Measurements from ENCODE around the gene UNC93A. TPM values are rescaled to one million over a fixed set of nuclear protein-coding genes. Genes with fewer than 3 reads are reported as not detected.
A peak's percentile ranks its signal among the peaks of the same experiment; 100 is the strongest.

The UNC93A gene
- total and polyA plus RNA-seq, 4 donors = 0.11 TPM; not detected in 3

GRCh38 chr6:167293088-167293589 is 2.0 kb downstream of the UNC93A start:
- Histone ChIP-seq H3K27ac (ENCODE audit: low read depth, low read length) (no peak overlapping the region), H3K27me3 (ENCODE audit: control insufficient read depth, insufficient read depth, low read length) (no peaks in the 10 kb centered on the region), H3K36me3 (ENCODE audit: control insufficient read depth, insufficient read depth, low read length) (no peaks in the 10 kb centered on the region), H3K9me3 (ENCODE audit: control insufficient read depth, insufficient read depth, low read length) (no peaks in the 10 kb centered on the region), H3K4me1 (ENCODE audit: control insufficient read depth, insufficient read depth, low read length) (peaks cover 4% of the 10 kb centered on the region), H3K4me3 (ENCODE audit: low read depth, low read length) (no peak overlapping the region)
- WGBS (ENCODE audit: insufficient coverage) = 92% methylated on average over 8 of the region's 10 CpGs
- DNase-seq (ENCODE audit: low read depth in 4 of 6, low spot score in 6 of 6) = no peak

GRCh38 chr6:167293590-167294091 is 2.5 kb downstream of the UNC93A start:
- 94% methylated on average over 13 of the region's 13 CpGs for WGBS (ENCODE audit: insufficient coverage)
- Histone ChIP-seq H3K27ac (ENCODE audit: low read depth, low read length) (no peak overlapping the region), H3K4me1 (ENCODE audit: control insufficient read depth, insufficient read depth, low read length) (peaks cover 3% of the 10 kb centered on the region), H3K9me3 (ENCODE audit: control insufficient read depth, insufficient read depth, low read length) (no peaks in the 10 kb centered on the region), H3K4me3 (ENCODE audit: low read depth, low read length) (no peak overlapping the region), H3K36me3 (ENCODE audit: control insufficient read depth, insufficient read depth, low read length) (no peaks in the 10 kb centered on the region), H3K27me3 (ENCODE audit: control insufficient read depth, insufficient read depth, low read length) (no peaks in the 10 kb centered on the region)
- DNase-seq (ENCODE audit: low read depth in 4 of 6, low spot score in 6 of 6) = no peak

DNA sequence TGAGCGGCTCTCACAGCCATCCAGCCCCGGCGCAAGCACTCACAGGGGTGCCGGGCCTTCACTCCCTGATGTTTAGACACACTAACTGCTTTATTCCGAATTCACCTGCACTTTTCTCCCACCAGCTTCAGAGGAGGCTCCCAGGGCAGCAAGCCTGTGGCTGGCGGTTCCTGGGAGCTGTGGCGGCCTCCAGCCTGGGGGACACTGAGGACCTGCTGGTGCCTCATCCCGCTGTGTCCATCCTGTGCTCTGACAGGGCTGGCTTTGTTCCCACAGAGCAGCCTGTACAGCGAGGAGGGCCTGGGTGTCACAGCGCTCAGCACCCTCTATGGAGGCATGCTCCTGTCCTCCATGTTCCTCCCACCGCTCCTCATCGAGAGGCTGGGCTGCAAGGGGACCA is 3.1 kb downstream of the UNC93A start:
- WGBS (ENCODE audit: insufficient coverage) = 92% methylated on average over 12 of the region's 12 CpGs
- Histone ChIP-seq H3K4me1 (ENCODE audit: control insufficient read depth, insufficient read depth, low read length) (no peaks in the 10 kb centered on the region), H3K4me3 (ENCODE audit: low read depth, low read length) (no peak overlapping the region), H3K9me3 (ENCODE audit: control insufficient read depth, insufficient read depth, low read length) (no peaks in the 10 kb centered on the region), H3K36me3 (ENCODE audit: control insufficient read depth, insufficient read depth, low read length) (no peaks in the 10 kb centered on the region), H3K27me3 (ENCODE audit: control insufficient read depth, insufficient read depth, low read length) (no peaks in the 10 kb centered on the region), H3K27ac (ENCODE audit: low read depth, low read length) (no peak overlapping the region)
- DNase-seq (ENCODE audit: low read depth in 4 of 6, low spot score in 6 of 6) = no peak

DNA sequence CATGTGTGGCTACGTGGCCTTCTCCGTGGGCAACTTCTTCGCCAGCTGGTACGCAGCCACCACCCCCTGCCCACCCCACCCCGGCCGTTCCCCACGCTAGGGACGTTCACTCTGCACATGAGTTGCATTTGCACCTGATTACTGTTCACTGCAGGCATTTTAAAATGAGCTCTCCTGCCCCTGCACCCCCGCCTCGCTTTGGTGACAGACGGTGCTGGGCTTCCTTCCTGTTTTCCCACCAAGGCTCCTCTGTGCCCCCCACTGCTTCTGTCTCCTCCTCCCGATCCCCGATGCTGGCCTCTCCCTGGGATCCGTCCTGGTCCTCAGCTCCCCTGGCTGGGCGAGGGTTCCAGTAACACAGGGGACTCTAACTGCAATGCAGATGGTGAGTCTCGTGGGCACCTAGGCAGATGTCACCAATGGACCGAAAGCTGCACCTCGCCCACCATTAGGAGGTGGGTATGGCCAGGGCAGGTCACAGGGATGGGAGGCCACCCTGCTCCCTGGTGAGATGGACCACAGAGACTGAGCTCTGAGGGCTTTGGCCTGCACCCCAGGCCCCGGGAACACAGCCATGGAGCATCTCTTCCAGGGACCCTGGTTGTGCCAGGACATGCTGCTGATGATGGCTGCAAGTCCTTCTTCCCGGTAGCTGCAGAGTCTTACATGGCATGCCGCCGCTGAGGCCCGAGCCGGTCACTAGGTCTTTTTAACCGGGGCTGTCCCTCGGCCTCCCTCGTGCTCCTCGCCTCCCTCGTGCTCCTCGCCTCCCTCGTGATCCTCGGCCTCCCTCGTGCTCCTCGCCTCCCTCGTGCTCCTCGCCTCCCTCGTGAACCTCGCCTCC is 3.8 kb downstream of the UNC93A start:
- no peaks in the 10 kb centered on the region for H3K4me1 ChIP-seq (ENCODE audit: control insufficient read depth, insufficient read depth, low read length)
- WGBS (ENCODE audit: insufficient coverage) = 89% methylated on average over 31 of the region's 38 CpGs
- no peaks in the 10 kb centered on the region for H3K36me3 ChIP-seq (ENCODE audit: control insufficient read depth, insufficient read depth, low read length)
- H3K9me3 ChIP-seq (ENCODE audit: control insufficient read depth, insufficient read depth, low read length) = no peaks in the 10 kb centered on the region
- no peak for DNase-seq (ENCODE audit: low read depth in 4 of 6, low spot score in 6 of 6)
- H3K27me3 ChIP-seq (ENCODE audit: control insufficient read depth, insufficient read depth, low read length) = no peaks in the 10 kb centered on the region
- no peak overlapping the region for H3K27ac ChIP-seq (ENCODE audit: low read depth, low read length)
- H3K4me3 ChIP-seq (ENCODE audit: low read depth, low read length) = no peak overlapping the region

DNA sequence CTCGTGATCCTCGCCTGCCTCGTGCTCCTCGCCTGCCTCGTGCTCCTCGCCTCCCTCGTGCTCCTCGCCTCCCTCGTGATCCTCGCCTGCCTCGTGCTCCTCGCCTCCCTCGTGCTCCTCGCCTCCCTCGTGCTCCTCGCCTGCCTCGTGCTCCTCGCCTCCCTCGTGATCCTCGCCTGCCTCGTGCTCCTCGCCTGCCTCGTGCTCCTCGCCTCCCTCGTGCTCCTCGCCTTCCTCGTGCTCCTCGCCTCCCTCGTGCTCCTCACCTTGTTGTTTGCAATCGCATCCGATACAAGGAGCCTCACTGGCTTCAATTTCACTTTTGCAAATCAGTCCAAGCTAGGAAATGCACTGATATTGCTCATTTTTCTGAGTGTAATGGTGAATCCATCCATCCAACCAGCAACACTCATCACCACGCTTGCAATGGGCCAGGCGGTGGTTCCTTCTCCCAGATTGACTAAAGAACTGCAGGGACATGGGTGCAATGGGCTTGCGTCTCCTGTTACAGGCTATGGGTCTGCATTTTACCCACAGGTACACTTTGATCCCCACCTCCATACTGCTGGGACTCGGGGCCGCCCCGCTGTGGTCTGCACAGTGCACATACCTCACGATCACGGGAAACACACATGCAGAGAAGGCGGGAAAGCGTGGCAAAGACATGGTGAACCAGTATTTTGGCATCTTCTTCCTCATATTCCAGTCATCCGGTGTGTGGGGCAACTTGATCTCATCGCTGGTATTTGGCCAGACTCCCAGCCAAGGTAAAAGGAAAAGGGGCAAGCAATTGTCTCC is 4.6 kb downstream of the UNC93A start:
- H3K4me3 ChIP-seq (ENCODE audit: low read depth, low read length) = no peak overlapping the region
- 97% methylated on average over 33 of the region's 43 CpGs for WGBS (ENCODE audit: insufficient coverage)

DNA sequence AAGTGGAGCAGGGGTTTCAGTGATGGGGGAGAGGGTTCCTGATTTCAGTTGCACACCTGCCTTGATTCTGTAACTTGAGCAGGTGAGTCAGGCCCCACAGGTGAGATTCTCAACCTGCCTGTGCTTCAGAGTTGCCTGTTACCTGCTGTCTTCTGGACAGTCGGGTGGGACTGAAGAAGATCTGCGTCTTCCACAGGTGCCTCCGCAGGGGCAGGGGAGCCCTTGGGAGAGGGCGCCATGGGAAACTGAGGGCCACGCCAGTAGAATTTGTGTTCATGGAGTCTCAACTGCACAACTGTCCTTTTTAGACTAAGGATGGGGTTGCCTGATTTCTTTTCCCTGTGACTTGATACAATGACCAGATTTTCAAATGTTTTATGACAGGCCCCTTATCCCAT is 5.2 kb downstream of the UNC93A start:
- 100% methylated on average over 4 of the region's 5 CpGs for WGBS (ENCODE audit: insufficient coverage)
- no peaks in the 10 kb centered on the region for H3K27me3 ChIP-seq (ENCODE audit: control insufficient read depth, insufficient read depth, low read length)
- no peaks in the 10 kb centered on the region for H3K36me3 ChIP-seq (ENCODE audit: control insufficient read depth, insufficient read depth, low read length)
- no peak for DNase-seq (ENCODE audit: low read depth in 4 of 6, low spot score in 6 of 6)
- H3K27ac ChIP-seq (ENCODE audit: low read depth, low read length) = no peak overlapping the region
- no peaks in the 10 kb centered on the region for H3K4me1 ChIP-seq (ENCODE audit: control insufficient read depth, insufficient read depth, low read length)
- H3K9me3 ChIP-seq (ENCODE audit: control insufficient read depth, insufficient read depth, low read length) = no peaks in the 10 kb centered on the region
- H3K4me3 ChIP-seq (ENCODE audit: low read depth, low read length) = no peak overlapping the region

More for the DNA sequence above, 4.6 kb downstream of the UNC93A start:
- H3K27me3 ChIP-seq (ENCODE audit: control insufficient read depth, insufficient read depth, low read length) = no peaks in the 10 kb centered on the region
- no peak overlapping the region for H3K27ac ChIP-seq (ENCODE audit: low read depth, low read length)
- no peak for DNase-seq (ENCODE audit: low read depth in 4 of 6, low spot score in 6 of 6)
- H3K36me3 ChIP-seq (ENCODE audit: control insufficient read depth, insufficient read depth, low read length) = no peaks in the 10 kb centered on the region
- no peaks in the 10 kb centered on the region for H3K9me3 ChIP-seq (ENCODE audit: control insufficient read depth, insufficient read depth, low read length)
- H3K4me1 ChIP-seq (ENCODE audit: control insufficient read depth, insufficient read depth, low read length) = no peaks in the 10 kb centered on the region

- Histone ChIP-seq H3K36me3 (ENCODE audit: control insufficient read depth, insufficient read depth, low read length) (no peaks in the 10 kb centered on the region), H3K27ac (ENCODE audit: low read depth, low read length) (no peak overlapping the region), H3K4me1 (ENCODE audit: control insufficient read depth, insufficient read depth, low read length) (no peaks in the 10 kb centered on the region), H3K9me3 (ENCODE audit: control insufficient read depth, insufficient read depth, low read length) (no peaks in the 10 kb centered on the region), H3K4me3 (ENCODE audit: low read depth, low read length) (no peak overlapping the region), H3K27me3 (ENCODE audit: control insufficient read depth, insufficient read depth, low read length) (no peaks in the 10 kb centered on the region)
- 71% methylated on average over 1 of the region's 7 CpGs for WGBS (ENCODE audit: insufficient coverage)
- no peak for DNase-seq (ENCODE audit: low read depth in 4 of 6, low spot score in 6 of 6)
Measured at GRCh38 chr6:167296902-167297301, 5.8 kb downstream of the UNC93A start.

- no peak overlapping the region for H3K27ac ChIP-seq (ENCODE audit: low read depth, low read length)
- no peaks in the 10 kb centered on the region for H3K27me3 ChIP-seq (ENCODE audit: control insufficient read depth, insufficient read depth, low read length)
- H3K4me1 ChIP-seq (ENCODE audit: control insufficient read depth, insufficient read depth, low read length) = no peaks in the 10 kb centered on the region
- H3K4me3 ChIP-seq (ENCODE audit: low read depth, low read length) = no peak overlapping the region
- no peaks in the 10 kb centered on the region for H3K9me3 ChIP-seq (ENCODE audit: control insufficient read depth, insufficient read depth, low read length)
- peak in 1 of 6 donors; percentile 55 for DNase-seq (ENCODE audit: low read depth in 4 of 6, low spot score in 6 of 6)
- 47% methylated on average over 2 of the region's 4 CpGs for WGBS (ENCODE audit: insufficient coverage)
- no peaks in the 10 kb centered on the region for H3K36me3 ChIP-seq (ENCODE audit: control insufficient read depth, insufficient read depth, low read length)
Measured at GRCh38 chr6:167298127-167298526, 7.0 kb downstream of the UNC93A start.

DNA sequence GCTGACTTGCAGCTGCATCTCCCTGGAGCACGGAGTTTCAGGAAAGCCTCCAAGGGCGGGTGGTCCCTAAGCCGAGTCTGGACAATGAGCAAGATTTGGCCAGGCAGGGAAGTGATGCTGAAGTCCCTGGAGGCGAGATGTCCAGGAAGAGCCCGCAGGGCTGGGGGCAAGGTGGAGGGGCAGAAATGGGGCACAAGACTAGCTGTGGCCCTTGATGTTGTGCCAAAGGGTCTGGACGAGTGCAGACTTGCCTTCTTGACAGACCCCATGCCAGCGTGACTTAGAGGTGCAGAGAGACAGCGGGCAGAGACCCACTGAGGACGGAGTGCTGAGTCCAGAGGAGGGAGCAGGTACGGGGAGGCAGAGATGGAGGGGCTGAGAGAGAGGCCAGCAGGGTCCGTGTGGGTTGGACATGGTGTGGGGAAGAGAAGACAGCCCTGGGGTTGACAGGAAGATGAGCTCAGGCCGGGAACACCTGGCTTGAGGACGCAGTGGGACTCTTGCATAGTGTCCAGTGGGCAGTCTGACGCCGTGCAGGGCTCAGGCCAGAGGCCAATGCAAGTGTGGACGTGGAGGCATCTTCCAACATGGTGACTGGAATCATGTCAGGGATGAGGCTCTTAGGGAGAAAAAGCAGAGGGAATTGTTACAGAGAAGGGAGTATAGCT is 8.7 kb downstream of the UNC93A start:
- Histone ChIP-seq H3K4me3 (ENCODE audit: low read depth, low read length) (no peak overlapping the region), H3K36me3 (ENCODE audit: control insufficient read depth, insufficient read depth, low read length) (no peaks in the 10 kb centered on the region), H3K9me3 (ENCODE audit: control insufficient read depth, insufficient read depth, low read length) (no peaks in the 10 kb centered on the region), H3K27me3 (ENCODE audit: control insufficient read depth, insufficient read depth, low read length) (no peaks in the 10 kb centered on the region), H3K27ac (ENCODE audit: low read depth, low read length) (no peak overlapping the region), H3K4me1 (ENCODE audit: control insufficient read depth, insufficient read depth, low read length) (no peaks in the 10 kb centered on the region)
- DNase-seq (ENCODE audit: low read depth in 4 of 6, low spot score in 6 of 6) = no peak
- WGBS (ENCODE audit: insufficient coverage) = 83% methylated on average over 16 of the region's 16 CpGs
